Liver (tissue), 9 donors: ENCODE data around the gene TRAPPC3L. TPM values are rescaled to one million over a fixed set of nuclear protein-coding genes. Genes with fewer than 3 reads are reported as not detected.

Experiments
- DNase-seq: peaks from one replicate; pipeline ENCODE4 v3.0.0-alpha.2; 2017; ENCODE audit warnings: low spot score
- H3K27ac ChIP-seq, 2 donors: one replicate each; pipeline ENCODE4 v1.7.0; 2013; ENCODE audit warnings: inconsistent platforms in 2 of 2, low read length in 2 of 2, control low read depth in 1 of 2, low read depth in 1 of 2, mild to moderate bottlenecking in 1 of 2
- H3K27me3 ChIP-seq, 4 donors: one replicate each; pipeline versions ENCODE4 v1.6.1 to v1.7.0; 2013; ENCODE audit warnings: low read length in 3 of 4, inconsistent platforms in 1 of 4, mild to moderate bottlenecking in 1 of 4, moderate library complexity in 1 of 4; ENCODE audit not compliant: control insufficient read depth in 4 of 4, insufficient read depth in 4 of 4
- H3K36me3 ChIP-seq, 4 donors: one replicate each; pipeline versions ENCODE4 v1.6.1 to v1.7.0; 2013; ENCODE audit warnings: low read length in 3 of 4, mild to moderate bottlenecking in 3 of 4, low read depth in 1 of 4, moderate library complexity in 1 of 4; ENCODE audit not compliant: control insufficient read depth in 4 of 4, insufficient read depth in 3 of 4
- H3K4me1 ChIP-seq, 4 donors: one replicate each; pipeline versions ENCODE4 v1.6.1 to v1.7.0; 2013; ENCODE audit warnings: low read length in 3 of 4, mild to moderate bottlenecking in 3 of 4, moderate library complexity in 1 of 4; ENCODE audit not compliant: control insufficient read depth in 4 of 4, insufficient read depth in 4 of 4
- H3K4me3 ChIP-seq, 3 donors: one replicate each; pipeline versions ENCODE4 v1.6.1 to v1.7.0; 2013; ENCODE audit warnings: low read length in 3 of 3, control low read depth in 1 of 3, low read depth in 1 of 3, mild to moderate bottlenecking in 1 of 3
- H3K9ac ChIP-seq, 2 donors: one replicate each; pipeline ENCODE4 v1.7.0; 2013; ENCODE audit warnings: low read length in 2 of 2, mild to moderate bottlenecking in 2 of 2, moderate library complexity in 2 of 2, control low read depth in 1 of 2, low read depth in 1 of 2
- H3K9me3 ChIP-seq, 4 donors: one replicate each; pipeline versions ENCODE4 v1.6.1 to v1.7.0; 2013; ENCODE audit warnings: low read length in 3 of 4; ENCODE audit not compliant: control insufficient read depth in 4 of 4
- ATF3 ChIP-seq: IDR thresholded peaks from 2 replicates; pipeline ENCODE4 v1.6.1; 2016; ENCODE audit warnings: antibody characterized with exemption
- CTCF ChIP-seq: fragments of 150-350 bp; IDR thresholded peaks from 2 replicates; pipeline ENCODE4 v1.5.1; 2017; ENCODE audit warnings: improper control_type of control experiment, low read depth, low read length; ENCODE audit not compliant: missing input control
- EGR1 ChIP-seq, 2 donors: IDR thresholded peaks; 2 replicates each; pipeline ENCODE4 v1.6.1; 2016 to 2018; ENCODE audit warnings: antibody characterized with exemption in 2 of 2, low read depth in 2 of 2
- FOXA1 ChIP-seq: IDR thresholded peaks from 2 replicates; pipeline ENCODE4 v1.6.1; 2016; ENCODE audit warnings: antibody characterized with exemption
- GABPA ChIP-seq, 2 donors: IDR thresholded peaks in 1 of 2; conservative IDR thresholded peaks in 1 of 2; 2 replicates each; pipeline ENCODE4 v1.6.1; 2016; ENCODE audit warnings: antibody characterized with exemption in 2 of 2, mild to moderate bottlenecking in 1 of 2, moderate library complexity in 1 of 2
- HNF4A ChIP-seq, 2 donors: conservative IDR thresholded peaks; 2 replicates each; pipeline ENCODE4 v1.6.1; 2016; ENCODE audit warnings: antibody characterized with exemption in 2 of 2, mild to moderate bottlenecking in 2 of 2
- HNF4G ChIP-seq: IDR thresholded peaks from 2 replicates; pipeline ENCODE4 v1.6.1; 2016; ENCODE audit warnings: antibody characterized with exemption
- JUND ChIP-seq, 2 donors: IDR thresholded peaks; 2 replicates each; pipeline ENCODE4 v1.6.1; 2016; ENCODE audit warnings: antibody characterized with exemption in 2 of 2
- NR2F2 ChIP-seq: IDR thresholded peaks from 2 replicates; pipeline ENCODE4 v1.6.1; 2016; ENCODE audit warnings: antibody characterized with exemption
- RAD21 ChIP-seq, 2 donors: IDR thresholded peaks; 2 replicates each; pipeline ENCODE4 v1.6.1; 2016; ENCODE audit warnings: antibody characterized with exemption in 2 of 2, mild to moderate bottlenecking in 2 of 2
- REST ChIP-seq: IDR thresholded peaks from 2 replicates; pipeline ENCODE4 v1.6.1; 2016; ENCODE audit warnings: antibody characterized with exemption, mild to moderate bottlenecking
- RXRA ChIP-seq, 2 donors: IDR thresholded peaks; 2 replicates each; pipeline ENCODE4 v1.6.1; 2017 to 2018; ENCODE audit warnings: antibody characterized with exemption in 2 of 2, mild to moderate bottlenecking in 1 of 2
- SP1 ChIP-seq: IDR thresholded peaks from 2 replicates; pipeline ENCODE4 v1.6.1; 2018; ENCODE audit warnings: antibody characterized with exemption, mild to moderate bottlenecking
- YY1 ChIP-seq: IDR thresholded peaks from 2 replicates; pipeline ENCODE4 v1.6.1; 2016; ENCODE audit warnings: antibody characterized with exemption, mild to moderate bottlenecking
- ZBTB33 ChIP-seq: IDR thresholded peaks from 2 replicates; pipeline ENCODE4 v1.6.1; 2016; ENCODE audit warnings: antibody characterized with exemption
- WGBS: extraction: QIAGEN DNeasy Blood & Tissue Kit; methylation state at CpG from one replicate; pipeline ENCODE4 v1.1.7; 2013; 5-methylcytosine and 5-hydroxymethylcytosine counted together
- polyA plus RNA-seq, 2 donors: library from polyadenylated mRNA; stranded (reverse) in 1 of 2; unstranded in 1 of 2; fragments of 200-250 nt in 1 of 2; fragments of >200 nt in 1 of 2; fragmentation: Nextera tagmentation in 1 of 2; extraction: Ambion mirVana in 1 of 2; gene quantifications; one replicate each; pipeline versions ENCODE4 v1.2.1 to v1.2.3, GENCODE V29; 2013 to 2015
- total RNA-seq, 2 donors: library from RNA; depleted of rRNA; stranded (reverse); fragments of >200 nt; gene quantifications; one replicate each; pipeline ENCODE4 v1.2.3, GENCODE V29; 2014
- donor health status: healthy.
- donor health status: healthy.
- donor health status: healthy.
- donor health status: healthy.
- donor health status: healthy.

Gene TRAPPC3L
- total and polyA plus RNA-seq, 4 donors = 0.08 to 0.21 (median 0.16) TPM

GRCh38 chr6:116579143-116579542, 33.7 kb upstream of the TRAPPC3L start (continued):
- TF ChIP-seq ZBTB33 = no peak
- no peak for TF ChIP-seq SP1
- no peak for TF ChIP-seq HNF4A (conservative IDR thresholded peaks at IDR 0.05)

DNA sequence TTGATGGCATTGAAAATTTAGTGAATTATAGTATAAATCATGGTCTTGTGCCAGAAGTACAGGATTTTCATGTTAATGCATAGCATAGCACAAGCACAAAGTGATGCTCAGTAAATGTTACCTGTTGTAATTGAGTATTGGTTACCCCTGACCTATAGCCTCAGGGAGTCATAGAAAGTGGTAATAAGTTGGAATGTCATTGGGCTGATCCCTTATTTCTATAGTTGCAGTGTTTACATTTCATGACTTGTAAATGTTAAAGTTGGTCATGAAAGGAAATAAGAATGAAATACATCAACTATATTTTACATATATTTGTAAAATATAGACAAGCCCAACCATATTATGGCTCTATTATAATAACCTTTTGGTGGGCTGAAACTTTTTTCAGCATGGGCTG, 32.9 kb upstream of the TRAPPC3L start:
- peaks cover 0 to 6% (median 1%) of the 10 kb centered on the region in 4 donors for H3K36me3 ChIP-seq
- H3K27ac ChIP-seq = no peak overlapping the region
- H3K4me1 ChIP-seq = peaks cover 1 to 8% (median 3%) of the 10 kb centered on the region in 4 donors
- no peak overlapping the region for H3K4me3 ChIP-seq
- no peaks in the 10 kb centered on the region for H3K27me3 ChIP-seq
- TF ChIP-seq RAD21 (IDR thresholded peaks at IDR 0.05) = no peak
- TF ChIP-seq YY1 = no peak
- no peak for TF ChIP-seq GABPA (IDR thresholded peaks at IDR 0.05 in 1 of 2, conservative IDR thresholded peaks at IDR 0.05 in 1 of 2)
- no peak for TF ChIP-seq EGR1 (IDR thresholded peaks at IDR 0.05; ENCODE audit: low read depth in 2 of 2)
- no peak for TF ChIP-seq CTCF
- TF ChIP-seq FOXA1 = no peak
- no peak for TF ChIP-seq RXRA (IDR thresholded peaks at IDR 0.05)
- no peak for TF ChIP-seq JUND (IDR thresholded peaks at IDR 0.05)
- no peak for TF ChIP-seq HNF4G
- TF ChIP-seq ATF3 = no peak
- no peak for TF ChIP-seq NR2F2
- TF ChIP-seq REST = no peak
- H3K9ac ChIP-seq = no peak overlapping the region
- no peak for DNase-seq
- no peaks in the 10 kb centered on the region for H3K9me3 ChIP-seq

DNA sequence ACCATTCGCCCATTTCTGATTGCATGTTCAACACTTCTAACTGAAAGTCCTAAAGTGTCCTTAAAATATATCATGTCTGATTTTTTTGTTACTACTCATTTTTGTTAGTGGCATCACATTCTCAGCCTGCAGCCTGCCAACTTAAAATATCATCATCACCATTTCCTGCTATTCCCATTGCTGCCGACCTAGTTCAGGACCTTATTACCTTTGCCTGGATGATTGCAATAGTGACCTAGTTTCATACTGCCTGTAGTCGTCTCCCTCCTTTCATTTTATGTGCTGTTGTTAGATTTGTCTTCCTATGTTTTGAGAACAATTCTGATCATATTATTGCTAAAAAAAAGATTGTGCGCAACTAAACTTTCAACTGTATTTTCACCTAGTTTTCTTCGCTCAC, 32.0 kb upstream of the TRAPPC3L start:
- Histone ChIP-seq H3K9ac (no peak overlapping the region), H3K4me1 (peaks cover 3 to 13% (median 10%) of the 10 kb centered on the region in 4 donors), H3K27ac (no peak overlapping the region), H3K4me3 (no peak overlapping the region), H3K36me3 (peaks cover 0 to 6% (median 1%) of the 10 kb centered on the region in 4 donors), H3K9me3 (no peaks in the 10 kb centered on the region), H3K27me3 (no peaks in the 10 kb centered on the region)
- TF ChIP-seq RXRA (IDR thresholded peaks at IDR 0.05) = peak in 1 of 2 donors; percentile 37
- TF ChIP-seq RAD21 (IDR thresholded peaks at IDR 0.05) = peak in 1 of 2 donors; percentile 4
- peak; percentile 23 for TF ChIP-seq ATF3
- TF ChIP-seq EGR1 (IDR thresholded peaks at IDR 0.05; ENCODE audit: low read depth in 2 of 2) = no peak
- DNase-seq = no peak
- 67% methylated on average over 5 of the region's 5 CpGs for WGBS
